Measurements from ENCODE around the gene ASS1. TPM values are rescaled to one million over a fixed set of nuclear protein-coding genes. Genes with fewer than 3 reads are reported as not detected.

Gene ASS1
- total RNA-seq, 1 donor from 2014 or later: 4.5 TPM

DNA sequence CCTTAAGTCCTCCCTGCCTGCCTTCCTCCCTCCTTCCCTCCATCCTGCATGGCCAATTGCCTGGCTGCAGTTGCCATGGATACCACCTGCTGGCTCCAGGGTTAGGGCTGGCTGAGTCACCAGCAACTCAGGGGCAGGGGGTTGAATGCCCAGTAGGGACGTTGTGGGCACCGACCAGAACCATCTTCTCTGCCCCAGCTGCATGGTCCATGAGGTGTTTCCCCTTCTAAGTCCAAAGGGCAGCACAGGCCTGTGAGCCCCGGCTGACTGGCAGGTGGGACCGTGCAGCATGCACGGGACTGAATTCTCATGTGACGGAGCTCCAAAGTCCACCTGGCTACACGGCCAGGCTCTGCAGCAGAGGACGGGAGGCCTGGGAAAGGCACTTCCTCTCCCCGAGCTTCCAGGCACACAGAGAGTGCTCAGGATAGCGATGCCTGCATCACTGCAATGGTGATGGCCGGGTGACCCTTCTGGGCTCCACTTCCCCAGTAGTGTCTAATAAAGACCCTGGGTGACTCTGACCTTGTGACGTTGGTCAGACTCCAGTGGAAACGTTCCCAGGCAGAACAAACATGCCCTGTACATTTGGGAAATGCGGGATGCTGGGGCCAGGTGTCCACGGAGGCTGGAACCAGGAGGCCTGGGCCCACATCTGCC, 5.7 kb downstream of the ASS1 start:
- Mint-ChIP-seq H3K4me1 (peaks cover 27% of the 10 kb centered on the region), H3K36me3 (ENCODE audit: low read depth) (no peaks in the 10 kb centered on the region), H3K4me3 (no peak overlapping the region), H3K27me3 (ENCODE audit: low read depth) (peaks cover 24% of the 10 kb centered on the region), H3K9me3 (no peaks in the 10 kb centered on the region), H3K27ac (ENCODE audit: unreplicated experiment) (no peak overlapping the region)
- TF ChIP-seq, protein P1, sequence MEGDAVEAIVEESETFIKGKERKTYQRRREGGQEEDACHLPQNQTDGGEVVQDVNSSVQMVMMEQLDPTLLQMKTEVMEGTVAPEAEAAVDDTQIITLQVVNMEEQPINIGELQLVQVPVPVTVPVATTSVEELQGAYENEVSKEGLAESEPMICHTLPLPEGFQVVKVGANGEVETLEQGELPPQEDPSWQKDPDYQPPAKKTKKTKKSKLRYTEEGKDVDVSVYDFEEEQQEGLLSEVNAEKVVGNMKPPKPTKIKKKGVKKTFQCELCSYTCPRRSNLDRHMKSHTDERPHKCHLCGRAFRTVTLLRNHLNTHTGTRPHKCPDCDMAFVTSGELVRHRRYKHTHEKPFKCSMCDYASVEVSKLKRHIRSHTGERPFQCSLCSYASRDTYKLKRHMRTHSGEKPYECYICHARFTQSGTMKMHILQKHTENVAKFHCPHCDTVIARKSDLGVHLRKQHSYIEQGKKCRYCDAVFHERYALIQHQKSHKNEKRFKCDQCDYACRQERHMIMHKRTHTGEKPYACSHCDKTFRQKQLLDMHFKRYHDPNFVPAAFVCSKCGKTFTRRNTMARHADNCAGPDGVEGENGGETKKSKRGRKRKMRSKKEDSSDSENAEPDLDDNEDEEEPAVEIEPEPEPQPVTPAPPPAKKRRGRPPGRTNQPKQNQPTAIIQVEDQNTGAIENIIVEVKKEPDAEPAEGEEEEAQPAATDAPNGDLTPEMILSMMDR (conservative IDR thresholded peaks at IDR 0.05): no peak
- no peak for DNase-seq (ENCODE audit: low read depth, low spot score)

DNA sequence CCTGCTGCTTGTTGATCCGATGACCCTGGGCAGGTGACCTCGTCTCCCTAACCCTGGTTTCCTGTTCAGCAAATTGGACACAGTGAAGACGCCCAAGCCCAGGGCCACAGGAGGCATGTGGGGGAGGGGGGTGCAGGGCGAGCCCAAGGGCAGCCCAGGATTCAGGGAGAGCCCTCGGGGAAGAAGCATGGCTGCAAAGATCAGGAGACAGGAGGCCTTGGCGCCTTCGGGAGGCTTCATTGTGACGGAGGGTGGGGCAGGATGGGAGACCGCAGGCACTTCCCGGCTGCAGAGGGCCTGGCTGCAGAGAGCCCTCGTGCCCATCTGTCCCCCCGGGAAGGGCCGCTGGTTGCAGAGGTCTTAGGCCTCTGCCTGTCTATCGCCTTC, 6.2 kb downstream of the ASS1 start:
- H3K27me3 Mint-ChIP-seq (ENCODE audit: low read depth): peaks cover 19% of the 10 kb centered on the region
- TF ChIP-seq, protein P1 (conservative IDR thresholded peaks at IDR 0.05): no peak
- H3K4me3 Mint-ChIP-seq: no peak overlapping the region

DNA sequence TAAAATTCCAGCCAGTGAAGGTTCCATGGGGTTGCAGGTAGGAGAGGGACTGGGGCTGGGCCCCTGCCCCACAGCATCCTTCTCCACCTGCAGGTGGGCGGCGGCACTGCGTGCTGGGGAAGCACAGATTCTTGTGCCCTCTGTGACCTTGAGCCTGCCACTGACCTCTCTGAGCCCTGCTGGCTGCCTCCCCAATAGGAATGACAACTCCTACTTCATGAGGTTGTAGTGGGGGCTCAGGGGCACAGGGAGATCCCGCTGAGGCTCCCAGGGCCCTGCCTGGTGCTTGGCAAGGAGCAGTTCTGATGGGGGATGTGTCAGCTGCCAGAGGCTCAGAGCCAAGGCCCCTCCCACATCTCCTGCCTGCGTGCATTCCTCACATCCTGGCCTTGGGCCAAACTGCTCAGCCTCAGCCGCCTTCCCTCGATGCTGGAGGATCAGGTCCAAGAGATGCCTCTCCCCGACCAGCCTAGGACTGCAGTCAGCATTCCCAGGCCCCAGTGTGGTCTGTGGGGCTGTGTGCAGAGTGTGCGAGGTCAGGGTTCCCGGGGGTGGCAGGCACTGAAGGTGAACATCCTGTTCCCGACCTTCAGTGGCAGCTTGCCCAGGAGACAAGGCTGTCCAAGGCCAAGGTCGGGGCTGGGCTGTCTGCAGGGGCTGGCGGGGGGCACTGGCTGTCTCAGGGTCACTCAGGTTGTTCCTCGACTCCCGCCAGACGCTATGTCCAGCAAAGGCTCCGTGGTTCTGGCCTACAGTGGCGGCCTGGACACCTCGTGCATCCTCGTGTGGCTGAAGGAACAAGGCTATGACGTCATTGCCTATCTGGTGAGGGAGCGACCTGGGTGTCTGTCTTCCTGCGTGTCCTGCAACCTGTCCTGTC, 7.0 kb downstream of the ASS1 start:
- H3K27ac Mint-ChIP-seq (ENCODE audit: unreplicated experiment): no peak overlapping the region

More for the DNA sequence above, 6.2 kb downstream of the ASS1 start:
- Mint-ChIP-seq H3K9me3 (no peaks in the 10 kb centered on the region), H3K36me3 (ENCODE audit: low read depth) (no peaks in the 10 kb centered on the region), H3K27ac (ENCODE audit: unreplicated experiment) (no peak overlapping the region), H3K4me1 (peaks cover 22% of the 10 kb centered on the region)
- DNase-seq (ENCODE audit: low read depth, low spot score): no peak

DNA sequence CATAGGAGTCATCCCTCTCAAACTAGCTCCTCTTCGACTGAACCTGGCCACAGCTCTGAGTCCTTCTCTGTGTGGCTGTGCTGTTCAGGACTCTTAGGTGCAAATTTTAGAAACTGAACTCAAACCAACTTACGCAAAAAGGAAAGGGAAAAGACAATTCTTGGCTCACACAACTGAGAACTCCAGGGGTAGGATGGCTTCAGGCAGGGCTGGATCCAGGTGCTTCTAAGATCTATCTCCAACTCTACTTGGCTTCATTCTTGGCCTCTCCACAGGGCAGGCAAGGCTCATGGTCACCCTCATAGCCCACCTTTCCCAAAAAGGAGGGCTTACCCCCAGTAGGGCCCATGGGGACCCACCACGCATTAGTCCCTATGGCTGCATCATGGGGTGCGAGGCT, 8.1 kb downstream of the ASS1 start:
- H3K27ac Mint-ChIP-seq (ENCODE audit: unreplicated experiment): no peak overlapping the region
- no peaks in the 10 kb centered on the region for H3K36me3 Mint-ChIP-seq (ENCODE audit: low read depth)
- H3K9me3 Mint-ChIP-seq: no peaks in the 10 kb centered on the region
- no peak for DNase-seq (ENCODE audit: low read depth, low spot score)
- peaks cover 10% of the 10 kb centered on the region for H3K4me1 Mint-ChIP-seq
- peaks cover 9% of the 10 kb centered on the region for H3K27me3 Mint-ChIP-seq (ENCODE audit: low read depth)
- TF ChIP-seq, protein P1 (conservative IDR thresholded peaks at IDR 0.05): no peak
- H3K4me3 Mint-ChIP-seq: no peak overlapping the region

More for the DNA sequence above, 7.0 kb downstream of the ASS1 start:
- DNase-seq (ENCODE audit: low read depth, low spot score): no peak
- Mint-ChIP-seq H3K36me3 (ENCODE audit: low read depth) (no peaks in the 10 kb centered on the region), H3K4me3 (no peak overlapping the region), H3K4me1 (peaks cover 15% of the 10 kb centered on the region), H3K9me3 (no peaks in the 10 kb centered on the region), H3K27me3 (ENCODE audit: low read depth) (peaks cover 14% of the 10 kb centered on the region)
- TF ChIP-seq, protein P1 (conservative IDR thresholded peaks at IDR 0.05): peak; percentile 70

DNA sequence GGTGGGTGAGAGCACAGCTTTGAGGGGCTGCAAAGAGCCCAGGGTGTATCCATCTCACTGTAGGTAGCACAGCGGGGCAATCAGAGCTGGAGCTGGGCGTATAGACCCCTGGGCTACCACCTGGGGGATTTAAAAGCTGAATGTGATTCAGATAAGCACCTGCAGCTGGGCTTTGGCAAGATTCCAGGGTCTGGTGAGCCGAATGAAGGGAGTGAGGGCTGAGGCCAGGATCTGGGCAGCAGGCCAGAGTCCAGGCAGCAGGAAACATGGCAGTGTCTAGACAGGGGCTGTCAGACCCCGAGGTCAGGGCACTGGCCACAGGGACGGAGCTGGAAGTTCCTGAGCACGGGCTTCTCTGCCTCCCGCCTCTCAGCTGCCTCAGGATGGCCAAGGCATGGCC, 8.7 kb downstream of the ASS1 start:
- Mint-ChIP-seq H3K36me3 (ENCODE audit: low read depth) (no peaks in the 10 kb centered on the region), H3K9me3 (no peaks in the 10 kb centered on the region), H3K27ac (ENCODE audit: unreplicated experiment) (no peak overlapping the region), H3K4me3 (no peak overlapping the region), H3K4me1 (peaks cover 5% of the 10 kb centered on the region), H3K27me3 (ENCODE audit: low read depth) (peaks cover 5% of the 10 kb centered on the region)
- TF ChIP-seq, protein P1 (conservative IDR thresholded peaks at IDR 0.05): no peak
- no peak for DNase-seq (ENCODE audit: low read depth, low spot score)
